ENCODE results near the gene AKT1S1.

The AKT1S1 gene

DNA sequence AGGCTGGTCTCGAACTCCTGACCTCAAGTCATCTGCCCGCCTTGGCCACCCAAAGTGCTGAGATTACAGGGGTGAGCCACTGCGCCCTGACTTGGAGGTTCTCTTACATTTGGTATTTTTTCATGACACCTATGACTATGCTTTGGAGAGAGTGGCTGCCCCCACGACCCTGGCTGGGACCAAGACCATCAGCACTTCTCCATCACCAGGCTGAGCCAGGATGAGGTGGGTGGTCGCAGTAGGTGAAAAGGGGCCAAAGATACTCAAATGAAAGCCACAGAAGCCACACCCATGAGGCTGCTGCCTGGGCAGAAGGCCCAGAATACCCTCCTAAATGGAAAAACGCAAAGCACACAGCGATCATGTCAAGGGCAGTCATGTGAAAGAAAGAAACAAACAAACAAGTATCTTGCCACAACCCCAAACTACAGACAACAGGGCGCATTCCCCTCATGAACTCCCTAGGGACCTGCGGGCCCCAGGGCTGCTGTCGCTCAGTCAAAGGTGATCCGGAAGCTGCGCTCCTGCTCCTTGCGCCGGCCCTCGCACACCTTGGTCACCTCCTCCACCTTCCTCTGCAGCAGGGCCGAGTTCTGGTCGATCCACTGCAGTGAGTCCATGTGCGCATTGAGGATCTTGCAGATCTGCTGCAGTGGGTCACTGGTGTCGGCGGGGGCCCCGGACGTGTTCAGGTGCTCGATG lies 30.7 kb upstream of the AKT1S1 start:
- no peak for DNase-seq

DNA sequence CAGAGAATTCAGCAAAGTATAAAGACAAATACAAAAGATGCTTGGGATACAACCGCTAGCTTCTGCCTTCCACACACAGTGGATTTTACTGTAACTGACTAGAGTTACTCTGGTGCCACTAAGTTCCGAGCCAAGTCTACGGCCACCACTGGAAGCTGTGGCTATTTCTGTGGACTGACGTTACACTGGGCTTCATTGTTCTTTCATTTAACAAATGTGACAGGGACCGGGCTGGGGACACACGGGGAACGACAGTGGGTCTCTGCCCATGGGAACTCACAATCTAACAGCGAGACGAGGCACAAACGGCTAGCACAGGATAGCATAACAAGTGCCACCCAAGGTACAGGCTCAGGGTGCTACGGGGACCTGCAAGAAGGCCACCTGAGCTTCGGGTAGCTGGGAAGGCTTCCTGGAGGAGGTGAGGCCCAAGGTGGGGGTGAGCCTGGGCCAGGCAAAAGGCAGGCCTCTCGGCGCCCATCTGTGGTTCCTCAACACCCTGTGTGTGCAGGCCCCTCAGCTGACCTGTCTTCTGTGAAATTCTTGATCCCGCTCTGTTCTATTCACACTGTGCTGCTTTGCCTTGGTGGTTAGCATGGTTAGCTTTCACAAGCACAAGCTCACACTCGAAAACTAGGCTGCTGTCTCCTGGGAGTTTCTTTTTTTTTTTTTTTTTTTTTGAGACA lies 29.9 kb upstream of the AKT1S1 start:
- no peak for DNase-seq

- DNase-seq, result no peak
These were observed 27.0 kb upstream of the AKT1S1 start for GRCh38 chr19:49904136-49904535.

DNA sequence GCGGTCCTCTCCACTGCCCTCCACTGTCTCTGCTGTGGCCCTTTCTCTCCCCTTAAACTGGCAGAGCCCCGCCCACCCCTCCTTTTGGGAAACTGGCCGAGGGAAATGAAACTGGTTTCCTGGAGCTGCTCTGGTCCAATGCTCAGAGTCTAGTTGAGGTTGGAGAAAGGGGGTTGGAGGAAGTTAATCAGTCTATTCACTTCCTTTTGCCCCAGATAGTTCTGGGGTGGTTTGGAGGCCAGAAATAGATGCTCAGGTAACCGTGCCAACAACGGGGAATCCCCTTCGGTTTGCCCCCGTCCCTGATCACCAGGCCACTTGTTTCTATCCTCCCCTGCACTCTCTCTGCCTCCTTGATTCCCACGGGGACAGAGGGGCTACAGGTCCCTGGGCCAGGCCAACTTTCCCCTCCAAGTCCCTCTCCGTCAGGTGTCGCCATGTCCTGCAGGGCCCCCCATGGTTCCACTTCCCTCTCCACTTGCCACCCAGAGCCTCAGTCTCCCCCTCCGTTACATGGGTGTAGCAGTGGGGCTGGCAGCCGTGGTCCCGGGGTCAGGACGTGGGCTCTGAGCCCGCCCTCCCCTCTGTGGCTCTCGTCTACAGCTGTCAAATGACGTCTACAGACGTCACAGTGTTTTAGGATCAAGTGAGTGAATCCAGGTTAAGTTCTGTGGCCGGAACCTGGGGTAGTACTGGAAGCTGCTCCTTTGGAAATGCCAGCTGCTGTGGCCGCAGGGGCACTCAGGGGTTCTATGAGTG lies 19.9 kb upstream of the AKT1S1 start, which contains the start of gene IL4I1:
TSS of gene IL4I1 (minus strand) at position 25 of the 759 bp plus-strand sequence. CDS start 727 bp downstream, outside the sequence.
- DNase-seq, result peak; percentile 49

- DNase-seq, result no peak
These were observed 18.6 kb upstream of the AKT1S1 start for GRCh38 chr19:49895566-49896297.

- DNase-seq, result no peak
These were observed 17.9 kb upstream of the AKT1S1 start for GRCh38 chr19:49894879-49895565.

GRCh38 chr19:49894011-49894664 lies 17.0 kb upstream of the AKT1S1 start:
- no peak for DNase-seq

- no peak for DNase-seq
These were observed 15.6 kb upstream of the AKT1S1 start for GRCh38 chr19:49892716-49893115.

DNA sequence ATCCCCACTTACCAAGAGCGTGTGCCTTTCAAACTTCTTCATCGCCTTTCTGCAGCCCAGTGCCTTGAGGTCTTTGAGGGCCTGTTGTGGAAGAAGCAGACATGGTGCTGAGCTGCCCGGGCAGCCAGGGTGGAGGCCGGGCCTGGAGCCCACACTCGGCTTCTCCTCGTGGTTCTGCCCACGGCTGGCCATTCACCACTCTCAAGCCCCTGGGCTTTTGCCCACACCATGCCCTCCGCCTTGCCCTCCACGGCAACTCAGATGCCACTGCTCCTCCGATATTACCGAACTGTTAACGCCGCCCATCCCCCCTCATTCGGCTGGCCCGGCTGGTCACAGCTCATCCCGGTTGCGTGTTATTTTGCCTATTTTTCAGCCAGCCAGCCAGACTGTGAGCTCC lies 14.2 kb upstream of the AKT1S1 start:
- no peak for DNase-seq

GRCh38 chr19:49890349-49891311 lies 13.5 kb upstream of the AKT1S1 start:
- no peak for DNase-seq

- no peak for DNase-seq
These were observed 12.7 kb upstream of the AKT1S1 start for GRCh38 chr19:49889687-49890348.

DNA sequence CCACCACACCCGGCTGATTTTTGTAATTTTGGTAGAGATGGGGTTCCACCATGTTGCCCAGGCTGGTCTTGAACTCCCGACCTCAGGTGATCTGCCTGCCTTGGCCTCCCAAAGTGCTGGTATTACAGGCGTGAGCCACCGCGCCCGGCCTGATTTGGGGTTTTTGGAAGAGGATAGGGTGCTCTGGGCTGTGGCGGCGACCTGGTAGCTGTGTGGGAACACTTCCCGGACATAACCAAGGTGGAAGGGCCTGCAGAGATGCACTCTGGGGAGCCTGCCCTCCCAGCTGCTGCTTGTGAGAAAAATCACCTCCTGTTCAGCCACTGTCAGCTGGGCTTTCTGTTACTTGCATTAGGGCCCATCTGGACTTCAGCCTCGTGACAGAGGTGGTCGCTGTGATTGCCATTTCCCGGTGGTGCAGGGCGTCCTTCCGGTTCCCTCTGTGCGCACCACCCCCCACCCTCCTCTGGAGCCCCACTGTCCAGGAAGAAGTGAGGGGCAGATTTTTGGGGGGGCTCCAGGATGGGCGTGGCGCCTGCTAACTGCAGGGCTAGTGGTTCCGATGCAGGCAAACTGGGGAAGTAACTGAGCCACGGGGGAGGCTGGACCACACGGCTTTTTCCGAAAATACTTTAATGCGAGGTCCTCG lies 12.0 kb upstream of the AKT1S1 start:
- DNase-seq, result no peak

DNA sequence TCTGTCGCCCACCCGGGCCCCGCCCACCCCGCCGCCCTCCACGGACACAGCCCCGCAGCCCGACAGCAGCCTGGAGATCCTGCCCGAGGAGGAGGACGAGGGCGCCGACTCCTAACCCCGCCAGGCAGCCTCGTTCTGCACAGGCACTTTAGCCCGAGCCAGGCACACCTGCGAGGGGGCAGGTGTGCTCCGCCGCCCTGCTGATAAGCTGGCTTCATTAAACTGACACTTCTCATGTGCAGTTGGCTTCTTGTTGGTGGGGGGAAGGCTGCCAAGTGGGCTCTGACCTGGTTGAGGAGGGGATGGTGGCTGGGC lies 11.3 kb upstream of the AKT1S1 start:
- DNase-seq, result no peak

- no peak for DNase-seq
These were observed 10.7 kb upstream of the AKT1S1 start for GRCh38 chr19:49887665-49888509.

DNA sequence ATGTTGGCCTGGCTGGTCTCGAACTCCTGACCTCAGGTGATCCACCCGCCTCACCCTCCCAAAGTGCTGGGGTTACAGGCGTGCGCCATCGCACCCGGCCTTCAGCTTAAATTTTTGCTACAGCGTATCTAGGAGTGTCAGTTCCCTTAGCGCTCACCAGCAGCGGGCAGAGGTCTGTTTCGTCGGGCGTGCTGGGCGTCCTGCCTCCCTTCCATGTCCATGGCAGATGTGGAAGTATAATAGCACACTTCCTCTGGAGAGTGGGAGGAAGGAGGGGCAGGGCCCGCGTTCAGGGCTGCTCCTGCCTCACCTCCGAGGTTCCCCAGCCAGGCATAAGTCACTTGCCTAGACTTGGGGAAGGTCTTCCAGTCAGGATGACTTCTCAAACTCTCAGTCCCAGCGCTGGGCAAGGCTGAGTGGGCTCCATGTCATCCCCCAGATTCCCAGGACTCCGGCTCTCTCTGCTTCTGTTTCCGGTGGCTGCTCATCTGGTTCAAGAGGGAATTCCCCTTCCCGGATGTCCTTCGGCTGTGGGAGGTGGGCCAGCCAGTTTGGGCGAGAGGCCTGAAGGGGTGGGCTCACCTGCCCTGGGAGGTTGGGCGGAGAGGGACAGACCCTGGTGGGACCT lies 10.0 kb upstream of the AKT1S1 start:
- no peak for DNase-seq

- DNase-seq, result no peak
These were observed 7.6 kb upstream of the AKT1S1 start for GRCh38 chr19:49884760-49885159.

- DNase-seq, result no peak
These were observed 7.0 kb upstream of the AKT1S1 start for GRCh38 chr19:49884109-49884508.

DNA sequence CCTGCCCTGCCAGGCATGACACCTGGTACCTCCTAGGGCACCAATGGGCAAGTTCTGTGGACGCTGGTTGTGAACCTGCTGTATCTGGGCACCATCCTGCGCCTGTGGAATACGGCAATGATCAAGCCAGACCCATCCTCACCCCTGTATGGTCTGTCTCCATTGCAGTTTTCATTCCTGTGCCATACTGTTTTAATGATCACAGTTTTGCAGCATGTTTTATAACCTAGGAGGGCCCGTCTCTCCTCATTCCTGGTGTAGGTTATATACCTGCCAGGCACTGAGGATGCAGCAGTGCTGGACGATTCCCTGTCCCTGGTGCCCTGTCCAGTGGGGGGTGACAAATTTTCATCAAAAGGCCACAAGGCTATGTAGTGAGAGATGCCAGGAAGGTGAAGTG lies 5.9 kb upstream of the AKT1S1 start:
- no peak for DNase-seq
